ENCODE results near the gene PRX.
A peak's percentile ranks its signal among the peaks of the same experiment; 100 is the strongest.
"Not testable (repeated sequence)": the region's sequence is repeated elsewhere in the genome, so short reads cannot be mapped to it uniquely, and the experiment has no call there.

Gene PRX

GRCh38 chr19:40414542-40415535, 1.7 kb upstream of the PRX start:
- no peak for DNase-seq

GRCh38 chr19:40412866-40413265, 312 bp downstream of the PRX start:
- no peak for DNase-seq

- no peak for DNase-seq
Observed at GRCh38 chr19:40411958-40412499, 1.1 kb downstream of the PRX start.

GRCh38 chr19:40411125-40411842, 1.9 kb downstream of the PRX start:
- no peak for DNase-seq

- no peak for DNase-seq
Observed at GRCh38 chr19:40410030-40410389, 3.2 kb downstream of the PRX start.

- not testable (repeated sequence) for DNase-seq
Observed at GRCh38 chr19:40408598-40408925, 4.6 kb downstream of the PRX start.

GRCh38 chr19:40407714-40408597, 5.2 kb downstream of the PRX start:
- DNase-seq = peak; percentile 49

GRCh38 chr19:40403262-40403984, 9.8 kb downstream of the PRX start:
- DNase-seq = peak; percentile 93

GRCh38 chr19:40400559-40400958, 12.6 kb downstream of the PRX start:
- DNase-seq = no peak

- DNase-seq = no peak
Observed at GRCh38 chr19:40398417-40399131, 14.6 kb downstream of the PRX start.

GRCh38 chr19:40397568-40397906, 15.6 kb downstream of the PRX start:
- no peak for DNase-seq

- no peak for DNase-seq
Observed at GRCh38 chr19:40396886-40397567, 16.2 kb downstream of the PRX start.

GRCh38 chr19:40395956-40396355, 17.2 kb downstream of the PRX start:
- DNase-seq = no peak

GRCh38 chr19:40394816-40395210, 18.4 kb downstream of the PRX start:
- no peak for DNase-seq

GRCh38 chr19:40393894-40394815, 19.0 kb downstream of the PRX start:
- DNase-seq = no peak

GRCh38 chr19:40392894-40393517, 20.2 kb downstream of the PRX start:
- peak; percentile 40 for DNase-seq

GRCh38 chr19:40392123-40392522, 21.1 kb downstream of the PRX start:
- no peak for DNase-seq

- DNase-seq = no peak
Observed at GRCh38 chr19:40390084-40390742, 23.0 kb downstream of the PRX start, which contains the start of gene HIPK4. TSS of gene HIPK4 (minus strand) at chr19:40390181. CDS start at chr19:40389902, 279 bp downstream.

Data from OCI-M1 (cell line).